ENCODE data around the gene BEX4. TPM values are rescaled to one million over a fixed set of nuclear protein-coding genes. Genes with fewer than 3 reads are reported as not detected.

Gene BEX4
- total and polyA plus RNA-seq, 9 of the 15 experiments (the other 6 are each of a cell fraction or from before 2014, with no cell fraction given), result 74.6 to 399 (median 154) TPM

DNA sequence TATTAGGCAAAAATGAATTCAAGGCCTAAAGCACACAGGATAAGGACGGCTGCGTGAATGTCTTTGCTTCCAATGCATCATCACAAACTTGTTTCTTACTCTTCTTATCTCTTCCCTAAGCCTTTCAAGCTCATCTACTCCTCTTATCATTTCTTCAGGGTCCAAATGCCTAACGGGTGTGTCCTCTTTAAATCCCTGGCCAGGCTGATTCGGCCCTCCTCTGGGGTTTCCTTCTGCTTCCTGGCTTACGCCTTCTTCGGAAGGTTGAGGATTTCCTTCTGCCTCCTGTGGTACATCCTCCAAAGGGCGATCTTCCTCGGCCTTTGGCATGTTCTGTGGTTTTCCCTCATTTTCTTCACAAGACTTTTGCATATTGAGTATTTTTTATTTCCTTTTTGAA, 38.7 kb downstream of the BEX4 start (continued):
- TF ChIP-seq RAD21 (CRISPR knock-in tag; conservative IDR thresholded peaks at IDR 0.05 in 1 of 2, IDR thresholded peaks at IDR 0.05 in 1 of 2) (0 out of 4 replicates have a peak, but pooled peaks of 1 of the 2 experiments have one; percentile 4), FOXM1 (IDR thresholded peaks at IDR 0.05; ENCODE audit: low read depth) (0 out of 2 replicates have a peak, but pooled peaks have one; percentile 18), FOXM1 (CRISPR knock-in tag; IDR thresholded peaks at IDR 0.05; ENCODE audit: low read depth) (no peak), SMARCA4 (IDR thresholded peaks at IDR 0.05) (0 out of 2 replicates have a peak, but pooled peaks have one; percentile 16), ZNF695 (CRISPR knock-in tag; IDR thresholded peaks at IDR 0.05) (no peak), POLR2H (tag; IDR thresholded peaks at IDR 0.05; ENCODE audit: low read depth) (no peak), POLR2AphosphoS5 (IDR thresholded peaks at IDR 0.05; ENCODE audit: control insufficient read depth, insufficient read depth, low read depth, low read length) (peak; percentile 16; the same call in 1 of the 2 replicates), CBFA2T3 (IDR thresholded peaks at IDR 0.05) (peak; percentile 77), ADNP (tag; IDR thresholded peaks at IDR 0.05) (no peak), DMBX1 (CRISPR knock-in tag; IDR thresholded peaks at IDR 0.05; ENCODE audit: borderline replicate concordance) (no peak), ZNF140 (CRISPR knock-in tag; IDR thresholded peaks at IDR 0.05) (no peak), TAL1 (IDR thresholded peaks at IDR 0.05) (peak; percentile 45), SRSF1 (IDR thresholded peaks at IDR 0.05; ENCODE audit: low read depth, low read length) (no peak), FOSL1 (tag; conservative IDR thresholded peaks at IDR 0.05) (peak; percentile 21; the same call in 1 of the 2 replicates), SRSF9 (IDR thresholded peaks at IDR 0.05; ENCODE audit: borderline replicate concordance, low read depth, low read length) (no peak), SMARCA5 (IDR thresholded peaks at IDR 0.05) (no peak), ARNT (IDR thresholded peaks at IDR 0.05) (no peak), NR2F6 (CRISPR knock-in tag; IDR thresholded peaks at IDR 0.05) (no peak), RCOR1 (IDR thresholded peaks at IDR 0.05; ENCODE audit: borderline replicate concordance in 1 of 2, low read depth in 2 of 2, low read length in 2 of 2) (peak in 1 of 2 experiments; percentile 90; a peak in 1 of 4 replicates), CXXC5 (CRISPR knock-in tag; IDR thresholded peaks at IDR 0.05) (0 out of 2 replicates have a peak, but pooled peaks have one; percentile 6), MITF (IDR thresholded peaks at IDR 0.05) (no peak), ZNF165 (CRISPR knock-in tag; IDR thresholded peaks at IDR 0.05; ENCODE audit: borderline replicate concordance) (no peak), ZNF717 (CRISPR knock-in tag; IDR thresholded peaks at IDR 0.05) (no peak)
- TF ChIP-seq, protein P1, sequence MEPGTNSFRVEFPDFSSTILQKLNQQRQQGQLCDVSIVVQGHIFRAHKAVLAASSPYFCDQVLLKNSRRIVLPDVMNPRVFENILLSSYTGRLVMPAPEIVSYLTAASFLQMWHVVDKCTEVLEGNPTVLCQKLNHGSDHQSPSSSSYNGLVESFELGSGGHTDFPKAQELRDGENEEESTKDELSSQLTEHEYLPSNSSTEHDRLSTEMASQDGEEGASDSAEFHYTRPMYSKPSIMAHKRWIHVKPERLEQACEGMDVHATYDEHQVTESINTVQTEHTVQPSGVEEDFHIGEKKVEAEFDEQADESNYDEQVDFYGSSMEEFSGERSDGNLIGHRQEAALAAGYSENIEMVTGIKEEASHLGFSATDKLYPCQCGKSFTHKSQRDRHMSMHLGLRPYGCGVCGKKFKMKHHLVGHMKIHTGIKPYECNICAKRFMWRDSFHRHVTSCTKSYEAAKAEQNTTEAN (CRISPR knock-in tag; IDR thresholded peaks at IDR 0.05), result no peak
- TF ChIP-seq, protein P2, sequence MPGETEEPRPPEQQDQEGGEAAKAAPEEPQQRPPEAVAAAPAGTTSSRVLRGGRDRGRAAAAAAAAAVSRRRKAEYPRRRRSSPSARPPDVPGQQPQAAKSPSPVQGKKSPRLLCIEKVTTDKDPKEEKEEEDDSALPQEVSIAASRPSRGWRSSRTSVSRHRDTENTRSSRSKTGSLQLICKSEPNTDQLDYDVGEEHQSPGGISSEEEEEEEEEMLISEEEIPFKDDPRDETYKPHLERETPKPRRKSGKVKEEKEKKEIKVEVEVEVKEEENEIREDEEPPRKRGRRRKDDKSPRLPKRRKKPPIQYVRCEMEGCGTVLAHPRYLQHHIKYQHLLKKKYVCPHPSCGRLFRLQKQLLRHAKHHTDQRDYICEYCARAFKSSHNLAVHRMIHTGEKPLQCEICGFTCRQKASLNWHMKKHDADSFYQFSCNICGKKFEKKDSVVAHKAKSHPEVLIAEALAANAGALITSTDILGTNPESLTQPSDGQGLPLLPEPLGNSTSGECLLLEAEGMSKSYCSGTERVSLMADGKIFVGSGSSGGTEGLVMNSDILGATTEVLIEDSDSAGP (CRISPR knock-in tag; IDR thresholded peaks at IDR 0.05), result no peak
- TF ChIP-seq, protein P3, sequence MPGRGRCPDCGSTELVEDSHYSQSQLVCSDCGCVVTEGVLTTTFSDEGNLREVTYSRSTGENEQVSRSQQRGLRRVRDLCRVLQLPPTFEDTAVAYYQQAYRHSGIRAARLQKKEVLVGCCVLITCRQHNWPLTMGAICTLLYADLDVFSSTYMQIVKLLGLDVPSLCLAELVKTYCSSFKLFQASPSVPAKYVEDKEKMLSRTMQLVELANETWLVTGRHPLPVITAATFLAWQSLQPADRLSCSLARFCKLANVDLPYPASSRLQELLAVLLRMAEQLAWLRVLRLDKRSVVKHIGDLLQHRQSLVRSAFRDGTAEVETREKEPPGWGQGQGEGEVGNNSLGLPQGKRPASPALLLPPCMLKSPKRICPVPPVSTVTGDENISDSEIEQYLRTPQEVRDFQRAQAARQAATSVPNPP (IDR thresholded peaks at IDR 0.05; ENCODE audit: borderline replicate concordance, insufficient read depth, insufficient read length), result no peak

All from K562 (cell line).